GM18505 (cell line): ENCODE results near the gene NUDCD3.

ENCODE experiments used
- ATAC-seq: cut with Tn5 transposase; IDR thresholded peaks from one replicate; pipeline ENCODE4 v1.9.1; 2021; ENCODE audit not compliant: unreplicated experiment
- POLR2A ChIP-seq: IDR thresholded peaks from 4 replicates; pipeline ENCODE4 v1.6.1; 2011; ENCODE audit warnings: borderline replicate concordance; ENCODE audit not compliant: insufficient read depth, insufficient read length; ENCODE audit errors: extremely low read depth

Gene NUDCD3

GRCh38 chr7:44531421-44532380, 41.2 kb upstream of the NUDCD3 start:
- ATAC-seq: no peak
- TF ChIP-seq POLR2A: no peak

GRCh38 chr7:44530990-44531389, 40.5 kb upstream of the NUDCD3 start:
- ATAC-seq: no peak
- TF ChIP-seq POLR2A: no peak

- ATAC-seq: no peak
These were observed 34.4 kb upstream of the NUDCD3 start for GRCh38 chr7:44524811-44525388.

GRCh38 chr7:44522315-44522714, 31.9 kb upstream of the NUDCD3 start:
- TF ChIP-seq POLR2A: no peak
- ATAC-seq: no peak

More at GRCh38 chr7:44524811-44525388, 34.4 kb upstream of the NUDCD3 start:
- TF ChIP-seq POLR2A: no peak

- ATAC-seq: no peak
- TF ChIP-seq POLR2A: no peak
These were observed 31.1 kb upstream of the NUDCD3 start for GRCh38 chr7:44521347-44522095.

- TF ChIP-seq POLR2A: no peak
- no peak for ATAC-seq
These were observed 30.1 kb upstream of the NUDCD3 start for GRCh38 chr7:44520574-44520973.

GRCh38 chr7:44519546-44519945, 29.1 kb upstream of the NUDCD3 start:
- no peak for TF ChIP-seq POLR2A
- no peak for ATAC-seq

GRCh38 chr7:44518761-44519160, 28.3 kb upstream of the NUDCD3 start:
- no peak for ATAC-seq
- no peak for TF ChIP-seq POLR2A

- no peak for ATAC-seq
These were observed 26.7 kb upstream of the NUDCD3 start for GRCh38 chr7:44517175-44517574.

GRCh38 chr7:44515590-44516268, 25.3 kb upstream of the NUDCD3 start:
- no peak for TF ChIP-seq POLR2A
- ATAC-seq: no peak

More at GRCh38 chr7:44517175-44517574, 26.7 kb upstream of the NUDCD3 start:
- TF ChIP-seq POLR2A: no peak

- TF ChIP-seq POLR2A: no peak
- ATAC-seq: no peak
These were observed 22.3 kb upstream of the NUDCD3 start for GRCh38 chr7:44512736-44513135.

- TF ChIP-seq POLR2A: no peak
- no peak for ATAC-seq
These were observed 21.5 kb upstream of the NUDCD3 start for GRCh38 chr7:44511863-44512468.
